Activated T-helper 1 cell treated with anti-CD3 and anti-CD28 coated beads, Interleukin-12 subunit alpha, Interleukin-12 subunit beta, Interleukin-2, Interleukin-4 antibody, amounts not matched to agents 30 ng/mL and 10 ng/mL and 1 ng/mL, durations not matched to agents 14 hours and 24 hours and 36 hours (primary cell): ENCODE measurements around the gene ITGB5. TPM values are rescaled to one million over a fixed set of nuclear protein-coding genes. Genes with fewer than 3 reads are reported as not detected.

Experiments
- DNase-seq: peaks from one replicate; pipeline ENCODE4 v3.0.0; 2021; ENCODE audit warnings: low spot score
- H3K27ac Mint-ChIP-seq: one replicate; pipeline ENCODE4 v1.8.0; 2021; ENCODE audit warnings: mild to moderate bottlenecking, mixed read lengths
- H3K27me3 Mint-ChIP-seq: one replicate; pipeline ENCODE4 v1.8.0; 2022; ENCODE audit warnings: mild to moderate bottlenecking, moderate library complexity, mixed read lengths; ENCODE audit not compliant: insufficient read depth
- H3K36me3 Mint-ChIP-seq: one replicate; pipeline ENCODE4 v1.8.0; 2021; ENCODE audit warnings: low read depth, mixed read lengths
- H3K4me1 Mint-ChIP-seq: one replicate; pipeline ENCODE4 v1.8.0; 2021; ENCODE audit warnings: low read depth, mixed read lengths
- H3K4me3 Mint-ChIP-seq: one replicate; pipeline ENCODE4 v1.8.0; 2021; ENCODE audit warnings: mild to moderate bottlenecking, moderate library complexity, mixed read lengths
- H3K9me3 Mint-ChIP-seq: one replicate; pipeline ENCODE4 v1.8.0; 2021; ENCODE audit warnings: mixed read lengths
- intact Hi-C: fragments of 100-400 bp; cut with micrococcal nuclease; formaldehyde crosslinking; loops from one replicate; pipeline ENCODE4 v1.15.1; 2024
- total RNA-seq: library from RNA; stranded (reverse); gene quantifications from 2 replicates; pipeline ENCODE4 v1.2.3, GENCODE V29; 2022

ITGB5 gene
- total RNA-seq, 1 donor from 2014 or later: 2.2 TPM

- Mint-ChIP-seq H3K36me3 (no peaks in the 10 kb centered on the region), H3K9me3 (no peaks in the 10 kb centered on the region), H3K4me3 (no peak overlapping the region), H3K4me1 (no peaks in the 10 kb centered on the region), H3K27ac (no peak overlapping the region), H3K27me3 (peaks cover 34% of the 10 kb centered on the region)
- no peak for DNase-seq
- intact Hi-C loops: no loop called here
Measured at GRCh38 chr3:124821356-124821755, 65.8 kb downstream of the ITGB5 start.

GRCh38 chr3:124818398-124819091 lies 68.6 kb downstream of the ITGB5 start:
- H3K9me3 Mint-ChIP-seq: no peaks in the 10 kb centered on the region
- peaks cover 26% of the 10 kb centered on the region for H3K27me3 Mint-ChIP-seq
- no peak overlapping the region for H3K4me3 Mint-ChIP-seq
- H3K4me1 Mint-ChIP-seq: no peaks in the 10 kb centered on the region
- no peak overlapping the region for H3K27ac Mint-ChIP-seq
- intact Hi-C loops: no loop called here
- H3K36me3 Mint-ChIP-seq: no peaks in the 10 kb centered on the region
- DNase-seq: no peak

- Mint-ChIP-seq H3K27me3 (peaks cover 28% of the 10 kb centered on the region), H3K9me3 (no peaks in the 10 kb centered on the region), H3K4me1 (no peaks in the 10 kb centered on the region), H3K27ac (no peak overlapping the region), H3K4me3 (no peak overlapping the region), H3K36me3 (no peaks in the 10 kb centered on the region)
- intact Hi-C loops: no loop called here
- no peak for DNase-seq
Measured at GRCh38 chr3:124817079-124817478, 70.1 kb downstream of the ITGB5 start.

- no peak overlapping the region for H3K4me3 Mint-ChIP-seq
Measured at GRCh38 chr3:124816206-124816605, 71.0 kb downstream of the ITGB5 start.

GRCh38 chr3:124815781-124816180 lies 71.4 kb downstream of the ITGB5 start:
- Mint-ChIP-seq H3K36me3 (no peaks in the 10 kb centered on the region), H3K9me3 (no peaks in the 10 kb centered on the region), H3K27ac (no peak overlapping the region), H3K27me3 (peaks cover 26% of the 10 kb centered on the region), H3K4me1 (no peaks in the 10 kb centered on the region), H3K4me3 (no peak overlapping the region)
- intact Hi-C loops: no loop called here
- no peak for DNase-seq

More at GRCh38 chr3:124816206-124816605, 71.0 kb downstream of the ITGB5 start:
- DNase-seq: no peak
- intact Hi-C loops: no loop called here
- Mint-ChIP-seq H3K27me3 (peaks cover 28% of the 10 kb centered on the region), H3K27ac (no peak overlapping the region), H3K4me1 (no peaks in the 10 kb centered on the region), H3K9me3 (no peaks in the 10 kb centered on the region), H3K36me3 (no peaks in the 10 kb centered on the region)

GRCh38 chr3:124814620-124815421 lies 72.3 kb downstream of the ITGB5 start:
- Mint-ChIP-seq H3K27me3 (peaks cover 23% of the 10 kb centered on the region), H3K36me3 (no peaks in the 10 kb centered on the region), H3K27ac (no peak overlapping the region), H3K4me1 (no peaks in the 10 kb centered on the region), H3K4me3 (no peak overlapping the region), H3K9me3 (no peaks in the 10 kb centered on the region)
- no peak for DNase-seq
- intact Hi-C loops: no loop called here

GRCh38 chr3:124813541-124813940 lies 73.6 kb downstream of the ITGB5 start:
- DNase-seq: no peak
- Mint-ChIP-seq H3K9me3 (no peaks in the 10 kb centered on the region), H3K4me3 (no peak overlapping the region), H3K4me1 (no peaks in the 10 kb centered on the region), H3K36me3 (no peaks in the 10 kb centered on the region), H3K27me3 (peaks cover 18% of the 10 kb centered on the region), H3K27ac (no peak overlapping the region)
- intact Hi-C loops: no loop called here

- Mint-ChIP-seq H3K27me3 (peaks cover 12% of the 10 kb centered on the region), H3K9me3 (no peaks in the 10 kb centered on the region), H3K4me3 (no peak overlapping the region), H3K36me3 (no peaks in the 10 kb centered on the region), H3K27ac (no peak overlapping the region), H3K4me1 (no peaks in the 10 kb centered on the region)
- intact Hi-C loops: no loop called here
- DNase-seq: no peak
Measured at GRCh38 chr3:124812291-124813265, 74.6 kb downstream of the ITGB5 start.

GRCh38 chr3:124811436-124811835 lies 75.7 kb downstream of the ITGB5 start:
- Mint-ChIP-seq H3K27ac (no peak overlapping the region), H3K4me3 (no peak overlapping the region), H3K36me3 (no peaks in the 10 kb centered on the region), H3K9me3 (no peaks in the 10 kb centered on the region), H3K27me3 (peaks cover 7% of the 10 kb centered on the region), H3K4me1 (no peaks in the 10 kb centered on the region)
- DNase-seq: no peak
- intact Hi-C loops: no loop called here

GRCh38 chr3:124810970-124811369 lies 76.2 kb downstream of the ITGB5 start:
- H3K4me3 Mint-ChIP-seq: no peak overlapping the region
- intact Hi-C loops: no loop called here

GRCh38 chr3:124809039-124809438 lies 78.1 kb downstream of the ITGB5 start:
- no peak overlapping the region for H3K27ac Mint-ChIP-seq
- no peaks in the 10 kb centered on the region for H3K4me1 Mint-ChIP-seq
- no peaks in the 10 kb centered on the region for H3K36me3 Mint-ChIP-seq
- H3K4me3 Mint-ChIP-seq: no peak overlapping the region
- intact Hi-C loops: no loop called here
- peaks cover 7% of the 10 kb centered on the region for H3K27me3 Mint-ChIP-seq
- H3K9me3 Mint-ChIP-seq: no peaks in the 10 kb centered on the region
- DNase-seq: no peak

More at GRCh38 chr3:124810970-124811369, 76.2 kb downstream of the ITGB5 start:
- H3K4me1 Mint-ChIP-seq: no peaks in the 10 kb centered on the region
- no peaks in the 10 kb centered on the region for H3K9me3 Mint-ChIP-seq
- H3K27ac Mint-ChIP-seq: no peak overlapping the region
- peaks cover 5% of the 10 kb centered on the region for H3K27me3 Mint-ChIP-seq
- DNase-seq: no peak
- H3K36me3 Mint-ChIP-seq: no peaks in the 10 kb centered on the region

GRCh38 chr3:124805671-124806070 lies 81.5 kb downstream of the ITGB5 start:
- Mint-ChIP-seq H3K9me3 (no peaks in the 10 kb centered on the region), H3K27ac (no peak overlapping the region), H3K4me1 (no peaks in the 10 kb centered on the region), H3K4me3 (no peak overlapping the region), H3K36me3 (no peaks in the 10 kb centered on the region), H3K27me3 (peaks cover 6% of the 10 kb centered on the region)
- intact Hi-C loops: no loop called here
- DNase-seq: no peak
